ENCODE results near the gene LIPF. TPM values are rescaled to one million over a fixed set of nuclear protein-coding genes. Genes with fewer than 3 reads are reported as not detected.

The LIPF gene
- total and polyA plus RNA-seq, 4 donors: 2.8 to 6.1 TPM; not detected in 2

- DNase-seq: no peak
- no peaks in the 10 kb centered on the region for H3K27me3 ChIP-seq (ENCODE audit: control insufficient read depth in 1 of 2, insufficient read depth in 2 of 2, low read length in 1 of 2)
- H3K9me3 ChIP-seq (ENCODE audit: control insufficient read depth, low read length): peaks cover 2% of the 10 kb centered on the region
- H3K4me3 ChIP-seq (ENCODE audit: low read length in 2 of 2): no peak overlapping the region
- H3K36me3 ChIP-seq (ENCODE audit: control insufficient read depth in 1 of 2, insufficient read depth in 2 of 2, low read length in 1 of 2): no peaks in the 10 kb centered on the region
- intact Hi-C loops (cut with DNase I): no loop called here
- no peak for ATAC-seq (ENCODE audit: low FRiP score)
- H3K27ac ChIP-seq (ENCODE audit: low read depth in 1 of 2, low read length in 2 of 2): no peak overlapping the region
- WGBS, 2 donors: 84 to 91% methylated on average over 6 of the region's 6 CpGs
- H3K4me1 ChIP-seq (ENCODE audit: control insufficient read depth in 1 of 2, insufficient read depth in 2 of 2, low read length in 2 of 2): no peaks in the 10 kb centered on the region
Measured at GRCh38 chr10:88642209-88642608, 22.0 kb upstream of the LIPF start.

DNA sequence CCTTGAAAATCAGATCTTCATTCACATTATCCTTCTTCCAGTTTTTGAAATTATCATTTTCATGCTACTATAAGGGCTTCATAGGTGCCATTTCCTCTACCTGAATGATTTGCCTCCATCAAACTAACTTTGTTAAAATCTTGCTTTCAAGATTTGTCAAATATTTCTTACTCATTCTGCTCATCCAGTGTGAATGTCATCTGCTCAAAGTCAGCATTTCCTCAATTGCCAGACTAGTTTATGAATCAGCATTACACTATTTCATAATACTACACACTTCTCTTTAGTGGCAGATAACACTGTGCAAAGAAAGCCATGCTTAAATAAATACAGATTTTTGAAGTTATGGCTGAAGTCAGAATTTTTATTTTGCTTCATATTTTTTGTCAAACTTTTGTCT is 21.3 kb upstream of the LIPF start:
- intact Hi-C loops (cut with DNase I): no loop called here
- Histone ChIP-seq H3K27ac (ENCODE audit: low read depth in 1 of 2, low read length in 2 of 2) (no peak overlapping the region), H3K27me3 (ENCODE audit: control insufficient read depth in 1 of 2, insufficient read depth in 2 of 2, low read length in 1 of 2) (no peaks in the 10 kb centered on the region), H3K36me3 (ENCODE audit: control insufficient read depth in 1 of 2, insufficient read depth in 2 of 2, low read length in 1 of 2) (no peaks in the 10 kb centered on the region), H3K4me1 (ENCODE audit: control insufficient read depth in 1 of 2, insufficient read depth in 2 of 2, low read length in 2 of 2) (no peaks in the 10 kb centered on the region), H3K9me3 (ENCODE audit: control insufficient read depth, low read length) (no peaks in the 10 kb centered on the region), H3K4me3 (ENCODE audit: low read length in 2 of 2) (no peak overlapping the region)
- ATAC-seq (ENCODE audit: low FRiP score): no peak
- DNase-seq: no peak

GRCh38 chr10:88647061-88647615 is 17.1 kb upstream of the LIPF start:
- no peaks in the 10 kb centered on the region for H3K36me3 ChIP-seq (ENCODE audit: control insufficient read depth in 1 of 2, insufficient read depth in 2 of 2, low read length in 1 of 2)
- H3K4me1 ChIP-seq (ENCODE audit: control insufficient read depth in 1 of 2, insufficient read depth in 2 of 2, low read length in 2 of 2): no peaks in the 10 kb centered on the region
- no peaks in the 10 kb centered on the region for H3K9me3 ChIP-seq (ENCODE audit: control insufficient read depth, low read length)
- ATAC-seq (ENCODE audit: low FRiP score): no peak
- H3K27me3 ChIP-seq (ENCODE audit: control insufficient read depth in 1 of 2, insufficient read depth in 2 of 2, low read length in 1 of 2): no peaks in the 10 kb centered on the region
- DNase-seq: no peak
- H3K4me3 ChIP-seq (ENCODE audit: low read length in 2 of 2): no peak overlapping the region
- no peak overlapping the region for H3K27ac ChIP-seq (ENCODE audit: low read depth in 1 of 2, low read length in 2 of 2)
- 63 to 67% methylated on average over 2 of the region's 2 CpGs for WGBS, 2 donors
- intact Hi-C loops (cut with DNase I): no loop called here

- intact Hi-C loops (cut with DNase I): no loop called here
- H3K27ac ChIP-seq (ENCODE audit: low read depth in 1 of 2, low read length in 2 of 2): no peak overlapping the region
- no peaks in the 10 kb centered on the region for H3K36me3 ChIP-seq (ENCODE audit: control insufficient read depth in 1 of 2, insufficient read depth in 2 of 2, low read length in 1 of 2)
- ATAC-seq (ENCODE audit: low FRiP score) (no peak), DNase-seq (no peak)
- H3K27me3 ChIP-seq (ENCODE audit: control insufficient read depth in 1 of 2, insufficient read depth in 2 of 2, low read length in 1 of 2): no peaks in the 10 kb centered on the region
- H3K9me3 ChIP-seq (ENCODE audit: control insufficient read depth, low read length): no peaks in the 10 kb centered on the region
- H3K4me3 ChIP-seq (ENCODE audit: low read length in 2 of 2): no peak overlapping the region
- H3K4me1 ChIP-seq (ENCODE audit: control insufficient read depth in 1 of 2, insufficient read depth in 2 of 2, low read length in 2 of 2): no peaks in the 10 kb centered on the region
Measured at GRCh38 chr10:88651101-88651551, 13.1 kb upstream of the LIPF start.

DNA sequence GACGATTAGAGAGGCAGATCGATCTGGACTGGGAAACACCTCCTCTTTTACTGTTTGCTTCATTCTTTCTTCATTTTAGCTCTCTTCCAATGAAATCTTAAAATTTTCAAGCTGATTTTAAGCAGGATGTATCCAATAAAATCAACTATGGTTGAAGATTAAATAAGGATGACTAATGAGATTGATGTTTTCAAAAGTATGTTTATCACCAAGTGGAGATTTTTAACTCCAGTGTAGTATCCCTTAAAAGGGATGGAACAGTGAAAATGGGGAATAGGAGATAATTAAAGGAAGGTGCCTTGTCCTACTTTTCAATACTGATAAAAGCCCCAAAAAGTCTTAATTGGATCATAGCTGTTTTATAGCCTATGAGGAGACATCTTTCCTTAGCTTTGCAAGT is 11.6 kb upstream of the LIPF start:
- H3K27me3 ChIP-seq (ENCODE audit: control insufficient read depth in 1 of 2, insufficient read depth in 2 of 2, low read length in 1 of 2): no peaks in the 10 kb centered on the region
- no peak overlapping the region for H3K4me3 ChIP-seq (ENCODE audit: low read length in 2 of 2)
- H3K27ac ChIP-seq (ENCODE audit: low read depth in 1 of 2, low read length in 2 of 2): no peak overlapping the region
- WGBS, 2 donors: 87 to 95% methylated on average over 2 of the region's 2 CpGs
- H3K9me3 ChIP-seq (ENCODE audit: control insufficient read depth, low read length): no peaks in the 10 kb centered on the region
- intact Hi-C loops (cut with DNase I): no loop called here
- H3K36me3 ChIP-seq (ENCODE audit: control insufficient read depth in 1 of 2, insufficient read depth in 2 of 2, low read length in 1 of 2): no peaks in the 10 kb centered on the region
- ATAC-seq (ENCODE audit: low FRiP score) (no peak), DNase-seq (no peak)
- H3K4me1 ChIP-seq (ENCODE audit: control insufficient read depth in 1 of 2, insufficient read depth in 2 of 2, low read length in 2 of 2): no peaks in the 10 kb centered on the region

DNA sequence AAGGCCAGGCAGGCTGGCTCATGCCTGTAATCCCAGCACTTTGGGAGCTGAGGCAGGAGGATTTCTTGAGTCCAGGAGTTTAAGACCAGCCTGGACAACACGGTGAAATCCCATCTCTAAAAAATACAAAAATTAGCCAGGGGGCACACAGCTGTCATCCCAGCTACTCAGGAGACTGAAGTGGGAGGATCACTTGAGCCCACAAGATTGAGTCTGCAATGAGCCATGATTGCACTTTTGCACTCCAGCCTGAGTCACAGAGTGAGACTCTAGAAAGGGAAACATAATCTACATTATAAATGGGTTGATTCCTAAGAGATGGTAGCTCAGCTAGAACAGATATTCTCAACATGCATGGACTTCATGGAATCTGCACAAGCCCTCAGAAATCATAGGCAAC is 6.3 kb upstream of the LIPF start:
- Histone ChIP-seq H3K4me1 (ENCODE audit: control insufficient read depth in 1 of 2, insufficient read depth in 2 of 2, low read length in 2 of 2) (no peaks in the 10 kb centered on the region), H3K9me3 (ENCODE audit: control insufficient read depth, low read length) (no peaks in the 10 kb centered on the region), H3K27me3 (ENCODE audit: control insufficient read depth in 1 of 2, insufficient read depth in 2 of 2, low read length in 1 of 2) (no peaks in the 10 kb centered on the region), H3K27ac (ENCODE audit: low read depth in 1 of 2, low read length in 2 of 2) (no peak overlapping the region), H3K36me3 (ENCODE audit: control insufficient read depth in 1 of 2, insufficient read depth in 2 of 2, low read length in 1 of 2) (no peaks in the 10 kb centered on the region), H3K4me3 (ENCODE audit: low read length in 2 of 2) (no peak overlapping the region)
- DNase-seq (no peak), ATAC-seq (ENCODE audit: low FRiP score) (no peak)
- WGBS, 2 donors: 75 to 76% methylated on average over 1 of the region's 1 CpG
- intact Hi-C loops (cut with DNase I): no loop called here

DNA sequence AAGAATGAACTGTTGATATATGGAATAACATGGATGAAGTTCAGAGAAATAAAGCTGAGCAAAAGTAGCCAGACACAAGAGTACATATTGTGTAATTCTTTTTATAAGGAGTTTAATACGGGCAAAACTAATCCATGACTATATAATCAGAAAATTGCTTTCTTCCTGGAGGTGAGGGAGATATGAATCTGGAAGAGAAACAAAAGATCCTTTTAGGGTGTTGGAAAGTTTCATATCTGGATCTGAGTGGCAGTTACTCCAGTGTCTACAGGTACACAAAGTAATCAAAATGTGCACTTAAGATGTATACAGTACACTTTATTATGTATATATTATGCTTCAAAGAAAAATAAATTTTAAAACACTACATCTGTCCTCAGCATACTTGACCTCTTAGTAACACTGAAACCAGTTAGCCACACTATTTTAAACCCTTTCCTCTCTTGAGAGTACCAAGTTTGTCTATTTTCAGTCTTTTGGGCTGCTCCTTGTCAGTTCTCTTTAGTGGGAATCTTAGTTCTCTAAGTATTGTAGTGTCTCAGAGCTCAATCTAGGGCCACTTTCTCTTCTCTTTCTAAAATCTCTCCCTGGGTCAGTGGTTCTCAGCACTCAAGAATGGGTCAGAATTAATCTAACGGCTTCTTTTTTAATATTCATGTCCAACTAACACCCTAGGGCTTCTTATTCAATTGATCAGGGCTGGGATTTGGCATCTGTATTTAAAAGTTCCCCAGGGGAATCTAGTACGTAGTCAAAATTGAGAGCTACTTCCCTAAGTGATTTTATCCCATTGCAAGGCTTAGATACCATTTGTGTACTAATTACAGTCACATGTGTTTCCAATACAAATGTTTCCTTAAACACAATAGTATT is 4.3 kb upstream of the LIPF start:
- Histone ChIP-seq H3K27me3 (ENCODE audit: control insufficient read depth in 1 of 2, insufficient read depth in 2 of 2, low read length in 1 of 2) (no peaks in the 10 kb centered on the region), H3K36me3 (ENCODE audit: control insufficient read depth in 1 of 2, insufficient read depth in 2 of 2, low read length in 1 of 2) (no peaks in the 10 kb centered on the region), H3K9me3 (ENCODE audit: control insufficient read depth, low read length) (peaks cover 1% of the 10 kb centered on the region), H3K4me3 (ENCODE audit: low read length in 2 of 2) (no peak overlapping the region), H3K27ac (ENCODE audit: low read depth in 1 of 2, low read length in 2 of 2) (no peak overlapping the region), H3K4me1 (ENCODE audit: control insufficient read depth in 1 of 2, insufficient read depth in 2 of 2, low read length in 2 of 2) (no peaks in the 10 kb centered on the region)
- 56 to 65% methylated on average over 3 of the region's 3 CpGs for WGBS, 2 donors
- no peak for ATAC-seq (ENCODE audit: low FRiP score)
- intact Hi-C loops (cut with DNase I): no loop called here
- no peak for DNase-seq

- peaks cover 1% of the 10 kb centered on the region for H3K9me3 ChIP-seq (ENCODE audit: control insufficient read depth, low read length)
- no peak overlapping the region for H3K27ac ChIP-seq (ENCODE audit: low read depth in 1 of 2, low read length in 2 of 2)
- ATAC-seq (ENCODE audit: low FRiP score) (no peak), DNase-seq (no peak)
- 45 to 50% methylated on average over 3 of the region's 3 CpGs for WGBS, 2 donors
- H3K4me1 ChIP-seq (ENCODE audit: control insufficient read depth in 1 of 2, insufficient read depth in 2 of 2, low read length in 2 of 2): no peaks in the 10 kb centered on the region
- no peaks in the 10 kb centered on the region for H3K27me3 ChIP-seq (ENCODE audit: control insufficient read depth in 1 of 2, insufficient read depth in 2 of 2, low read length in 1 of 2)
- H3K4me3 ChIP-seq (ENCODE audit: low read length in 2 of 2): no peak overlapping the region
- H3K36me3 ChIP-seq (ENCODE audit: control insufficient read depth in 1 of 2, insufficient read depth in 2 of 2, low read length in 1 of 2): no peaks in the 10 kb centered on the region
- intact Hi-C loops (cut with DNase I): no loop called here
Measured at GRCh38 chr10:88660598-88660884, 3.7 kb upstream of the LIPF start.

GRCh38 chr10:88661018-88661417 is 3.2 kb upstream of the LIPF start:
- intact Hi-C loops (cut with DNase I): no loop called here
- no peak for DNase-seq
- ATAC-seq (ENCODE audit: low FRiP score): no peak
- Histone ChIP-seq H3K9me3 (ENCODE audit: control insufficient read depth, low read length) (peaks cover 1% of the 10 kb centered on the region), H3K27ac (ENCODE audit: low read depth in 1 of 2, low read length in 2 of 2) (no peak overlapping the region), H3K27me3 (ENCODE audit: control insufficient read depth in 1 of 2, insufficient read depth in 2 of 2, low read length in 1 of 2) (no peaks in the 10 kb centered on the region), H3K4me3 (ENCODE audit: low read length in 2 of 2) (no peak overlapping the region), H3K36me3 (ENCODE audit: control insufficient read depth in 1 of 2, insufficient read depth in 2 of 2, low read length in 1 of 2) (no peaks in the 10 kb centered on the region), H3K4me1 (ENCODE audit: control insufficient read depth in 1 of 2, insufficient read depth in 2 of 2, low read length in 2 of 2) (no peaks in the 10 kb centered on the region)

Data from aorta (tissue), 5 donors.